RCC 7860 (cell line): ENCODE results near the gene GNG11.

Experiments used
- DNase-seq: peaks from one replicate; pipeline ENCODE4 v3.0.0-alpha.2; 2015; ENCODE audit warnings: low spot score
- FAIRE-seq: peaks from 2 replicates; lab custom pipeline; 2012; peaks lifted over from hg19 to GRCh38; lab: Jason Lieb, UNC

Gene GNG11

DNA sequence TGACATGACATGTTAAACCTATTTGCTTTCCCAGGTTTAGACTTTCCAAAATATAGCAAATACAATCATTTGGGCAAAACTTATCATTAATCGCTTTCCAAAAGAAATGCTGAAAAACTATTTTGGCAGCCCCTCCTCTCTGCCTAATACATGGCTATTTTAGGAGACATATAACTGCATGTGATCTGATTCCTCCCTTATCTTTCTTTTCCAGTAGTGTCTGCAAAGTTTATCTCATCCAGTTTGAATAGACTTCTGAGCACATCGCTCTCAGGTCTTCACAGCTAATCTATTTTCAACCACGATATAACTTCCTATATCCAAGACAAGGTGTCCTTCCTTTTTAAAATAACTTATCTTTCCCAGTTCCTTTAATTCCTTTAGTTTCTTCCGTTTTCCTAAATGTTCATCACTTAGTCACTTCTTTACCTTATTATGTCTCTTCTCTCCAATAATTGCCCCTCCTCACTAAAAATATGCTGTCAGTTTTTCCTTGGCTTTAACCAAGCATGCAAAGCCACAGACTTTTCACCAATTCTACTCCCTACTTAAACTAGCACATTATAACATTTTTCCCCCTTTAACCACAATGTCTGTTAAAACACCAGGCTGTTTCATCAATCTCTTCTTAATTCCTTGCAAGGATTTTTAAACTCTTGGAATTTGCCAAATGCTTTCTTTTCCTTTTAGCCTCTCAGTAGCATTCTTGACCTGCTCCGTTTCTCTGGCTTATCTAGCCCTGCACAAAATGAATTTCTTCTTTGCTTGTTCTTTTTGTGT lies 24.4 kb downstream of the GNG11 start:
- peak; percentile 50 for FAIRE-seq
- DNase-seq: no peak

DNA sequence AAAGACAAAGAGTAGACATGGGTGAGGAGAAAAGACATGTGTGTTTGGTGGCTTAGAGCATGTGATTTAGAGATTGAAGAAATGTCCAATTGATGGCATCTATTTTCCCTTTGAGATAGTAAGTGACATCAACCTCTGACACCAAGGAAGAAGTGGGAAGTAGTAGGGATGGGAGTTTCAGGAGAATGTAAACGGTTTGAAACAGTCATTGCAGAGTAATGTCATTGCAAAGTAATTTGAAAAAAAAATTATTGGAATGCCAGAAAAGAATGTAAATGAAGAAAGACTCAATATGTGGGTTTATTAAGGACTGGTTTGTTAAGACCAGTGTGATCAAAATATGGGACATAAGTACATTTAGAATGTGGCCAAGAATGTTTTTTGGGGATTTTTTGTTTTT lies 26.6 kb downstream of the GNG11 start:
- DNase-seq (peak; percentile 21), FAIRE-seq (no peak)

DNA sequence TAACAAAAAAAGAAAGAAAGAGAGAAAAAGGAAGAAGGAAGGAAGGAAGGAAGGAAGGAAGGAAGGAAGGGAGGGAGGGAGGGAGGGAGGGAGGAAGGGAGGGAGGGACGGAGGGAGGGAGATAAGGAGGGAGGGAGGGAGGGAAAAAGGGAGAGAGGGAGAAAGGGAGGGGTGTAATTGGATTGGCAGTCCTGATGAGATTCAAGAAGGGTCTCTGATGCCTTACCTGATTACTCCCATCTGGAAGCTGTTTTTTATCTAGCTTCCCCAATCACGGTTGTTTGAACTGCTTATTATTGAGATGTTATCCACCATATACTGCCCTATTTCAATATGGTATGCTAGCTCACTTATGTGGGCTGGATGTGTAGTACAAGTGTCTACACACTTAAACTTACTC lies 27.3 kb downstream of the GNG11 start:
- FAIRE-seq (no peak), DNase-seq (no peak)

GRCh38 chr7:93949423-93949822 lies 27.9 kb downstream of the GNG11 start:
- peak; percentile 79 for FAIRE-seq
- peak; percentile 37 for DNase-seq

DNA sequence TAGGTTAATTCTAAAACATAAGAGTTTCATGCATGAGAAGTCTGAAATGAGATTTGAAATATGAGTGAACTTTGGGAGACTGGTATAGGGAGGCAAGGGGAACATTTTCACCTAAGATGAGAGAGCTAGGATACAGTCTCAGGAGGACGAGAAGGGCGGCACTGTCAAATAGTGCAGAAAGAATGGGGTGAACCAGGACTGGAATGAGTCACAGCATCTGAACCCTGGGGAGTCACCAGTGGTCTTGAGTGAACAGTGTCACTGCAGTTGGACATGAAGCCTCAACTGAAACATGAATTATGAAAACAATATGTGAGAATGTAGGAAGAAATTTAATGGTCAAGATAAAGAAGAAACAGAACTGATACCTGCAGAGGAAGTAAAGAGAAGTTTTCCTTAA lies 33.8 kb downstream of the GNG11 start:
- FAIRE-seq: no peak

GRCh38 chr7:93957767-93958166 lies 36.2 kb downstream of the GNG11 start:
- FAIRE-seq: no peak

More for the DNA sequence above, 33.8 kb downstream of the GNG11 start:
- no peak for DNase-seq

DNA sequence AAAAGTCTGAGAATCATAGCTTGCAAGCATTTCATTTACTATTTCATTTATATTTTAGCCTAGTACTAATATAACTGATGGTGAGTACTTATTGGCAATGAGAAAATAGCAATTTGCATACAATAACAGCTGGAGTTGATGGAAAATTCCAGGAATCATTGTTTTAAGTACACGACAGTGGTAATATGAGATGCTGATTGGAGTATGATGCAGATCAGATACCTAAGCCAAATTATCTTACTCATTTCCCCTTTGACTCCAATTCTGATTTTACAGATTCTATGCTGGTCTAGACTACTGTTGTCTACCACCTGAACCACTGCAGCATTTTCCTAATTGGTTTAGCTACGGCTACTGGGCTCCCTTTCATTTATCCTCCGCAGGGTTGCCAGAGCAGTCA lies 36.7 kb downstream of the GNG11 start:
- DNase-seq (no peak), FAIRE-seq (no peak)

More at GRCh38 chr7:93957767-93958166, 36.2 kb downstream of the GNG11 start:
- DNase-seq: no peak

DNA sequence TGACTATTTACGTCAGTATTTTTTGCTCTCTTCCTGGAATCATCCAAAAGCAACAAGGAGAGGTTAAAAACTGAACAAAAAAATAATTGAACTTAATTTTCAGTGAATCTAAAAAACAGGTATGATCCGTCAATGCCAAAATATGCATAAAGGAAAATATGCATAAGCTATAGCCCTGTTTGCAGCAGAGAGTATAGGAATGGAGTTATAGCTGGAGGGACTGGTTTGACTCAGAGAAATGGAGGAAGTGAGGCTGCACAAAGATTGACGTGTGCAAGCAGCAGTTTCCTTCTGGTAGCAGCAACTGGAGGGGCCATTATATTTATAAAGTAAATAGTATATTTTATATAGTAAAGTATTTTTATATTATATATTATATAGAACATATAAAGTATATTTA lies 37.1 kb downstream of the GNG11 start:
- no peak for FAIRE-seq
- DNase-seq: no peak

DNA sequence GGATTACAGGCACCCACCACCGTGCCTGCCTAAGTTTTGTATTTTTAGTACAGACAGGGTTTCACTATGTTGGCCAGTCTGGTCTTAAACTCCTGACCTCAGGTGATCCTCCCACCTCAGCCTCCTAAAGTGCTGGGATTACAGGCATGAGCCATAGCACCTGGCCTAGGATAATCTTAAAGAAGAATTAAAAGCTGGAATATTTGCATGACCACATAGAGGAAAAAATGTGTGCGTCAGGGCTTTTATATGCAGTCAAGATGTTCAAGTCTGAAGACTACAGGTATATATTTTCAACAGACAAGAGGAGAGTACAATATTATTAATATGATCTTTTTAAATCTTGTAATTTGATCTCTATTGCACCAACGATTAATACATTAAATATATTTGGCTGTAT lies 39.5 kb downstream of the GNG11 start:
- FAIRE-seq (no peak), DNase-seq (no peak)

GRCh38 chr7:93964262-93964661 lies 42.7 kb downstream of the GNG11 start:
- FAIRE-seq (no peak), DNase-seq (no peak)

DNA sequence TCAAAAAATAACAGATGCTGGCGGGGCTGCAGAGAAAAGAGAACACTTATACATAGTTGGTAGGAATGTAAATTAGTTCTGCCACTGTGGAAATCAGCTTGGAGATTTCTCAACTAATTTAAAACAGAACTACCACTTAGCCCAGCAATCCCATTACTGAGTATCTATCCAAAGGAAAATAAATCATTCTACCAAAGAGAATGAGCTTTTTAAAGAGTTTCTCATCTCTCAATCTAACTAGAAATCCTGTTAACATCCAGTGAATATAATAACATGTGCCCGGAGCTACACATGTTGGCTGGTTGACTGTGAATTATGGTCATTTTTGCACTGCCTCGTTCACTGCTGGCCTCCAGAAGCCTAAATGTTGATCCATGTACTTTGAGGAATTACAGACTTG lies 43.3 kb downstream of the GNG11 start:
- FAIRE-seq: no peak
- DNase-seq: no peak

GRCh38 chr7:93968911-93969620 lies 47.5 kb downstream of the GNG11 start:
- FAIRE-seq: no peak

GRCh38 chr7:93972029-93972725 lies 50.6 kb downstream of the GNG11 start:
- DNase-seq: no peak
- FAIRE-seq: no peak

More at GRCh38 chr7:93968911-93969620, 47.5 kb downstream of the GNG11 start:
- no peak for DNase-seq

GRCh38 chr7:93973134-93973533 lies 51.6 kb downstream of the GNG11 start:
- FAIRE-seq (no peak), DNase-seq (no peak)

- DNase-seq: no peak
- no peak for FAIRE-seq
Measured at GRCh38 chr7:93977211-93977950, 55.8 kb downstream of the GNG11 start.
